ENCODE measurements around the gene KRT28.
"Not testable (repeated sequence)": the region's sequence is repeated elsewhere in the genome, so short reads cannot be mapped to it uniquely, and the experiment has no call there.

DNA sequence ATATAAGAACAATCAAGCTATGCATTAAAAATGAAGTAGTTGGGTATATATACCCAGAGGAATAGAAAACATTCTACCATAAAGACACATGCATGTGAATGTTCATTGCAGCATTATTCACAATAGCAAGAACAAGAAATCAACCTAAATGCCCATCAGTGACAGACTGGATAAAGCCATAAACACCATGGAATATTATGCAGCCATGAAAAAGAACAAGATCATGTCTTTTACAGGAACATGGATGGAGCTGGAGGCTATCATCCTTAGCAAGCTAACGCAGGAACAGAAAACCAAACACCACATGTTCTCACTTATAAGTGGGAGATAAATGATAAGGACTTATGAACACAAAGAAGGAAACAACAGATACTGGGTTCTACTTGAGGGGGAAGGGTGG, 51.1 kb downstream of the KRT28 start:
- TF ChIP-seq POLR2A (IDR thresholded peaks at IDR 0.05) = not testable (repeated sequence)
- TF ChIP-seq, protein P1, sequence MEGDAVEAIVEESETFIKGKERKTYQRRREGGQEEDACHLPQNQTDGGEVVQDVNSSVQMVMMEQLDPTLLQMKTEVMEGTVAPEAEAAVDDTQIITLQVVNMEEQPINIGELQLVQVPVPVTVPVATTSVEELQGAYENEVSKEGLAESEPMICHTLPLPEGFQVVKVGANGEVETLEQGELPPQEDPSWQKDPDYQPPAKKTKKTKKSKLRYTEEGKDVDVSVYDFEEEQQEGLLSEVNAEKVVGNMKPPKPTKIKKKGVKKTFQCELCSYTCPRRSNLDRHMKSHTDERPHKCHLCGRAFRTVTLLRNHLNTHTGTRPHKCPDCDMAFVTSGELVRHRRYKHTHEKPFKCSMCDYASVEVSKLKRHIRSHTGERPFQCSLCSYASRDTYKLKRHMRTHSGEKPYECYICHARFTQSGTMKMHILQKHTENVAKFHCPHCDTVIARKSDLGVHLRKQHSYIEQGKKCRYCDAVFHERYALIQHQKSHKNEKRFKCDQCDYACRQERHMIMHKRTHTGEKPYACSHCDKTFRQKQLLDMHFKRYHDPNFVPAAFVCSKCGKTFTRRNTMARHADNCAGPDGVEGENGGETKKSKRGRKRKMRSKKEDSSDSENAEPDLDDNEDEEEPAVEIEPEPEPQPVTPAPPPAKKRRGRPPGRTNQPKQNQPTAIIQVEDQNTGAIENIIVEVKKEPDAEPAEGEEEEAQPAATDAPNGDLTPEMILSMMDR (IDR thresholded peaks at IDR 0.05) = not testable (repeated sequence)
